ENCODE measurements around the gene CUBN.
A peak's percentile ranks its signal among the peaks of the same experiment; 100 is the strongest.
"Not testable (repeated sequence)": the region's sequence is repeated elsewhere in the genome, so short reads cannot be mapped to it uniquely, and the experiment has no call there.

The CUBN gene

GRCh38 chr10:17022896-17023295 lies 106.7 kb downstream of the CUBN start:
- no peak for DNase-seq (ENCODE audit: low read depth)
- no peak overlapping the region for H3K4me3 ChIP-seq (ENCODE audit: low read length)
- TF ChIP-seq CTCF (conservative IDR thresholded peaks at IDR 0.05; ENCODE audit: low read depth, low read length), result no peak

- peak; percentile 7 for TF ChIP-seq CTCF (conservative IDR thresholded peaks at IDR 0.05; ENCODE audit: low read depth, low read length)
- H3K4me3 ChIP-seq (ENCODE audit: low read length), result peak overlapping the region; percentile 13
- no peak for DNase-seq (ENCODE audit: low read depth)
Measured at GRCh38 chr10:17022466-17022825, 107.2 kb downstream of the CUBN start.

GRCh38 chr10:17021656-17022465 lies 107.8 kb downstream of the CUBN start:
- TF ChIP-seq CTCF (conservative IDR thresholded peaks at IDR 0.05; ENCODE audit: low read depth, low read length), result no peak
- peak overlapping the region; percentile 13 for H3K4me3 ChIP-seq (ENCODE audit: low read length)
- no peak for DNase-seq (ENCODE audit: low read depth)

GRCh38 chr10:17019696-17020095 lies 109.9 kb downstream of the CUBN start:
- no peak for DNase-seq (ENCODE audit: low read depth)
- H3K4me3 ChIP-seq (ENCODE audit: low read length), result no peak overlapping the region
- TF ChIP-seq CTCF (conservative IDR thresholded peaks at IDR 0.05; ENCODE audit: low read depth, low read length), result no peak

- not testable (repeated sequence) for H3K4me3 ChIP-seq (ENCODE audit: low read length); DNase-seq (ENCODE audit: low read depth)
Measured at GRCh38 chr10:17013131-17013983, 116.3 kb downstream of the CUBN start.

- not testable (repeated sequence) for DNase-seq (ENCODE audit: low read depth)
Measured at GRCh38 chr10:17012731-17013130, 116.9 kb downstream of the CUBN start.

GRCh38 chr10:17010363-17011145 lies 119.1 kb downstream of the CUBN start:
- DNase-seq (ENCODE audit: low read depth), result peak; percentile 93
- H3K4me3 ChIP-seq (ENCODE audit: low read length), result no peak overlapping the region
- TF ChIP-seq CTCF (conservative IDR thresholded peaks at IDR 0.05; ENCODE audit: low read depth, low read length), result no peak

More at GRCh38 chr10:17012731-17013130, 116.9 kb downstream of the CUBN start:
- not testable (repeated sequence) for H3K4me3 ChIP-seq (ENCODE audit: low read length)

Data from retinal pigment epithelial cell (primary cell).